NCI-H2171 treated with DMSO at 0.1 percent for 48 hours (cell line): ENCODE results near the gene CCR9.

ENCODE experiments used
- DNase-seq: peaks from one replicate; lab custom pipeline; 2025; lab: John Stamatoyannopoulos, UW

Gene CCR9

GRCh38 chr3:45907769-45908705 is 21.7 kb downstream of the CCR9 start:
- no peak for DNase-seq

- DNase-seq = no peak
These were observed 22.4 kb downstream of the CCR9 start for GRCh38 chr3:45908761-45909160.

GRCh38 chr3:45909542-45909941 is 23.2 kb downstream of the CCR9 start:
- DNase-seq = no peak

- no peak for DNase-seq
These were observed 24.5 kb downstream of the CCR9 start for GRCh38 chr3:45910892-45911291.

GRCh38 chr3:45911511-45912226 is 25.3 kb downstream of the CCR9 start:
- no peak for DNase-seq

- DNase-seq = no peak
These were observed 26.1 kb downstream of the CCR9 start for GRCh38 chr3:45912435-45912834.

GRCh38 chr3:45914362-45915058 is 28.2 kb downstream of the CCR9 start:
- no peak for DNase-seq

GRCh38 chr3:45915059-45915439 is 28.7 kb downstream of the CCR9 start:
- no peak for DNase-seq

GRCh38 chr3:45915518-45916231 is 29.3 kb downstream of the CCR9 start:
- DNase-seq = peak; percentile 58

GRCh38 chr3:45917146-45917898 is 31.0 kb downstream of the CCR9 start:
- DNase-seq = peak; percentile 81

- no peak for DNase-seq
These were observed 35.1 kb downstream of the CCR9 start for GRCh38 chr3:45921158-45922038.

- no peak for DNase-seq
These were observed 35.6 kb downstream of the CCR9 start for GRCh38 chr3:45922039-45922326.

- no peak for DNase-seq
These were observed 36.7 kb downstream of the CCR9 start for GRCh38 chr3:45922950-45923590.

GRCh38 chr3:45923755-45924154 is 37.4 kb downstream of the CCR9 start:
- no peak for DNase-seq

- no peak for DNase-seq
These were observed 41.5 kb downstream of the CCR9 start for GRCh38 chr3:45927881-45928280.

- DNase-seq = peak; percentile 1
These were observed 42.8 kb downstream of the CCR9 start for GRCh38 chr3:45929042-45929679.

GRCh38 chr3:45931496-45931895 is 45.2 kb downstream of the CCR9 start:
- peak; percentile 78 for DNase-seq

GRCh38 chr3:45932112-45932511 is 45.8 kb downstream of the CCR9 start:
- DNase-seq = no peak

- peak; percentile 8 for DNase-seq
These were observed 47.2 kb downstream of the CCR9 start for GRCh38 chr3:45933591-45933990.
